Activated T-cell treated with anti-CD3 and anti-CD28 coated beads, Interleukin-2, amount 50 U/mL, for 48 hours (primary cell): ENCODE measurements around the gene PPP4R4.
"Not testable (repeated sequence)": the region's sequence is repeated elsewhere in the genome, so short reads cannot be mapped to it uniquely, and the experiment has no call there.

Source experiments
- DNase-seq, 2 experiments: peaks; one replicate each; pipeline ENCODE4 v3.0.0-alpha.2; 2020

The PPP4R4 gene

GRCh38 chr14:94282991-94283723, 109.0 kb downstream of the PPP4R4 start:
- no peak for DNase-seq

GRCh38 chr14:94284221-94284620, 110.1 kb downstream of the PPP4R4 start:
- DNase-seq, result no peak

GRCh38 chr14:94285158-94285557, 111.0 kb downstream of the PPP4R4 start:
- DNase-seq, result no peak

- DNase-seq, result no peak
Observed at GRCh38 chr14:94288610-94289465, 114.7 kb downstream of the PPP4R4 start.

GRCh38 chr14:94290197-94290596, 116.1 kb downstream of the PPP4R4 start:
- no peak for DNase-seq

- DNase-seq, result no peak
Observed at GRCh38 chr14:94291159-94291905, 117.2 kb downstream of the PPP4R4 start.

- no peak for DNase-seq
Observed at GRCh38 chr14:94291906-94292525, 117.9 kb downstream of the PPP4R4 start.

GRCh38 chr14:94292526-94292871, 118.4 kb downstream of the PPP4R4 start:
- no peak for DNase-seq

- DNase-seq, result no peak
Observed at GRCh38 chr14:94292872-94293577, 118.9 kb downstream of the PPP4R4 start, which contains the start of gene SERPINA10. TSS of gene SERPINA10 (minus strand) at chr14:94293268. CDS start at chr14:94290593, 2,675 bp downstream.

GRCh38 chr14:94293578-94293924, 119.4 kb downstream of the PPP4R4 start:
- no peak for DNase-seq

GRCh38 chr14:94295360-94296180, 121.4 kb downstream of the PPP4R4 start:
- DNase-seq, result no peak

- DNase-seq, result not testable (repeated sequence)
Observed at GRCh38 chr14:94296181-94296545, 122.0 kb downstream of the PPP4R4 start.

- DNase-seq, result no peak
Observed at GRCh38 chr14:94298130-94298529, 124.0 kb downstream of the PPP4R4 start.

- no peak for DNase-seq
Observed at GRCh38 chr14:94303111-94303510, 129.0 kb downstream of the PPP4R4 start.

GRCh38 chr14:94304243-94304642, 130.1 kb downstream of the PPP4R4 start:
- DNase-seq, result no peak

- no peak for DNase-seq
Observed at GRCh38 chr14:94305620-94306019, 131.5 kb downstream of the PPP4R4 start.

- no peak for DNase-seq
Observed at GRCh38 chr14:94306047-94306978, 132.2 kb downstream of the PPP4R4 start.

GRCh38 chr14:94307410-94307992, 133.4 kb downstream of the PPP4R4 start:
- DNase-seq, result no peak

GRCh38 chr14:94309721-94310120, 135.6 kb downstream of the PPP4R4 start:
- DNase-seq, result no peak

- DNase-seq, result no peak
Observed at GRCh38 chr14:94310248-94310647, 136.1 kb downstream of the PPP4R4 start.
